VCaP (cell line): ENCODE measurements around the gene TRIM47.

Experiments
- H3K27ac ChIP-seq: fragments of 450-650 bp; 2 replicates; pipeline ENCODE4 v1.5.1; 2017
- TF ChIP-seq, protein P1 (sequence below): fragments of 450-650 bp; conservative IDR thresholded peaks from 2 replicates; pipeline ENCODE4 v1.5.1; 2017; ENCODE audit warnings: mild to moderate bottlenecking, moderate library complexity

TRIM47 gene

DNA sequence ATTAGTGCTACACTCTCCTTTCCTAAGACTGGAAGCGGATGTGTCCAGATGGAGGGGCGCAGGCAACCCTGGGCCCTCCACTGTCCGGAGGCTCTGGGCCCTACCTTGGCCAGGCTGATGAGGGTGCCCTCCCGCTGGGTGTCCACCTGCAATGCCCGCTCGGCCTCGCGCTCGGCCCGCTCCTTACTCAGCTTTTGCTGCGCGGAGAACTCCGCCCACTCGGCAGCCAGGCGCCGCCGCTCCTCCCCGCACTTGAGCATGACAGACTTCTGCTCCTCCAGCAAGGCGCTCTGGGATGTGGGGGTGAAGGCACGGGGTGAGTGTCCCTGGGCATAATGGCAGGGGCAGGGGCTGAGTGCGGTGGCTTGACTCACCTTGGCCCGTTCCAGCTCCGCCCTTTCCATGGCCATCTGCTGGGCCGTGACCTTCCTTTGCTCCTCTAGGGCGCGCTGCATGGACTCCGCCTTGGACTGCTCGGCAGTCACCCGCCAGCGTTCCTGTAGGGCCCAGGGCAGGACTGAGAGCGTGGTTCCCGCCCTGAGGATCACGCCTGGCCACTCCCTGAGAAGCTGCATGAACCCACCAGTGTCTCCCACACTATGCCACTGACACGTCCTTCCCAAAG, 36.4 kb upstream of the TRIM47 start:
- no peak overlapping the region for H3K27ac ChIP-seq
- TF ChIP-seq, protein P1, sequence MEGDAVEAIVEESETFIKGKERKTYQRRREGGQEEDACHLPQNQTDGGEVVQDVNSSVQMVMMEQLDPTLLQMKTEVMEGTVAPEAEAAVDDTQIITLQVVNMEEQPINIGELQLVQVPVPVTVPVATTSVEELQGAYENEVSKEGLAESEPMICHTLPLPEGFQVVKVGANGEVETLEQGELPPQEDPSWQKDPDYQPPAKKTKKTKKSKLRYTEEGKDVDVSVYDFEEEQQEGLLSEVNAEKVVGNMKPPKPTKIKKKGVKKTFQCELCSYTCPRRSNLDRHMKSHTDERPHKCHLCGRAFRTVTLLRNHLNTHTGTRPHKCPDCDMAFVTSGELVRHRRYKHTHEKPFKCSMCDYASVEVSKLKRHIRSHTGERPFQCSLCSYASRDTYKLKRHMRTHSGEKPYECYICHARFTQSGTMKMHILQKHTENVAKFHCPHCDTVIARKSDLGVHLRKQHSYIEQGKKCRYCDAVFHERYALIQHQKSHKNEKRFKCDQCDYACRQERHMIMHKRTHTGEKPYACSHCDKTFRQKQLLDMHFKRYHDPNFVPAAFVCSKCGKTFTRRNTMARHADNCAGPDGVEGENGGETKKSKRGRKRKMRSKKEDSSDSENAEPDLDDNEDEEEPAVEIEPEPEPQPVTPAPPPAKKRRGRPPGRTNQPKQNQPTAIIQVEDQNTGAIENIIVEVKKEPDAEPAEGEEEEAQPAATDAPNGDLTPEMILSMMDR = no peak

DNA sequence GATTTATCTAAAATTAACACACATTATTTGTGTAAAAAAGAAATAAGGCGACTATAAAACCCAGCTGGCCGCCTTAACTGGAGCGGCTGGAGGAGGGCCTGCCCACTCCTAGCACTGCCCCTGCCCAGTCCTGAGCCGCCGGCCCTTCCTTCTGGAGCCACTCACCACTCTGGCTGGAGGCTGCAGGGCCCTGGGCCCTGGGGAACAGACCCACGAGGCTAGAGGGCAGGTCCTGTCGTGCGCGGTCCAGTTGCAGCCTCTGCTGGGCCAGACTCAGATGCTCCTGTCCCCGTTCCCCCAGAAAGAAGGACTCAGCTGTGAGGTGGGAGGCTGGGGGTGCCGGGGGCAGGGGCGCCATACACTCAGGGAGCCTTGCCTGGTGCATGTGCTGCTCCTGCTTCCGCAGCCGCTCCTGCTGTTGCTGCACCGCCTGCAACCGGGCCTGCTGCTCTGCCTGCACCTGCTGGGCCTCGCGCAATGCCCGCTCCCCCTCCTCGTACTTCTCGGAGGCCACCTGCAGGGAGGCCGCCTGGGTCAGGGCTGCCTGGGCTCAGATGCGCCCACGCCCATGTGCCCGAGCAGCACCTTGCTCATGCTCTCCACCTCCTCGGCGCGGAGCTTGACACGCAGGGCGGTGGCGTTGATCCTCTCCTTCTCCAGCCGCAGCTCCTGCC, 35.3 kb upstream of the TRIM47 start:
- no peak overlapping the region for H3K27ac ChIP-seq
- TF ChIP-seq, protein P1 = no peak

DNA sequence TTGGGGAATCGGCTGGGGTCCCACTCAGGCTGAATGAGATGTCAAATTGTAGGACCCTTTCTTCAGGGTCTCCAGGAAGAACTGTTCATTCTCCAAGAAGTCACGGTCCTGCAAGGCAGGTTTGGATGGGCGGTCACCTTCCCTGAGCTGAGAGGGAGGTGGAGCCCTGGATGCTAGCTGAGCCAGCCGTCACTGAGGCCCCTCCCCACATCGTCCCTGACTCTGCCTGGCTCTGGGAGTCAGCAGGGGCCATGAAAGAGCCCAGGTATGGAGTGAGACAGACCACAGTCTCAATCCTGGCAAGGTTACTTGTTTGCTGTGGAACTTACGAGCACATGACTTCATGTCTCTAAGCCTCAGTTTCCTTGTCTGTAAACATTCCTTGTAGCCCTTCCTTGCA, 32.3 kb upstream of the TRIM47 start:
- TF ChIP-seq, protein P1 = no peak
- H3K27ac ChIP-seq = peak overlapping the region; percentile 94

DNA sequence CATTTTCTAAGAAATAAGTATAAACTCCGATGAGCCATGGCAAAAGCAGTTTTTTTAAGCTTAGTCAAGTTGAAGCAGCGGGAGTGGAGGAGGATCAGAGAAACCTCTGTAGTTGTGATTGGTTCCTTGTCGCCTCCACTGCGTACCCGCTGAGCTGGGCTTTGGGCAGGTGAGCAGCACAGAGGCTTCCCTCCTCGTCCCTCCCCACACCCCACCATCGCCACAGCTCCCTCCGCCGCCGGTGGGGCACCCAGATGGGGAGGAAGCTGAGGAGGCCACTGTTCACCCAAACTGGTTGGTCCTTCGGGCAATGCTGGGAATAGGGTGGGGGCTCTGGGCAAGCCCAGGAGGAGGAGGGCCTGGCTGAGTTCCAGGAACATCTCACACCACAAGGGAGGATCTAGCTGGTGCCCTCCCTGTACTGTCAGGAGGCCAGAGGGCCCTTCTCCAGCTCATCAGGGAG, 31.5 kb upstream of the TRIM47 start:
- TF ChIP-seq, protein P1 = no peak
- H3K27ac ChIP-seq = peak overlapping the region; percentile 94

DNA sequence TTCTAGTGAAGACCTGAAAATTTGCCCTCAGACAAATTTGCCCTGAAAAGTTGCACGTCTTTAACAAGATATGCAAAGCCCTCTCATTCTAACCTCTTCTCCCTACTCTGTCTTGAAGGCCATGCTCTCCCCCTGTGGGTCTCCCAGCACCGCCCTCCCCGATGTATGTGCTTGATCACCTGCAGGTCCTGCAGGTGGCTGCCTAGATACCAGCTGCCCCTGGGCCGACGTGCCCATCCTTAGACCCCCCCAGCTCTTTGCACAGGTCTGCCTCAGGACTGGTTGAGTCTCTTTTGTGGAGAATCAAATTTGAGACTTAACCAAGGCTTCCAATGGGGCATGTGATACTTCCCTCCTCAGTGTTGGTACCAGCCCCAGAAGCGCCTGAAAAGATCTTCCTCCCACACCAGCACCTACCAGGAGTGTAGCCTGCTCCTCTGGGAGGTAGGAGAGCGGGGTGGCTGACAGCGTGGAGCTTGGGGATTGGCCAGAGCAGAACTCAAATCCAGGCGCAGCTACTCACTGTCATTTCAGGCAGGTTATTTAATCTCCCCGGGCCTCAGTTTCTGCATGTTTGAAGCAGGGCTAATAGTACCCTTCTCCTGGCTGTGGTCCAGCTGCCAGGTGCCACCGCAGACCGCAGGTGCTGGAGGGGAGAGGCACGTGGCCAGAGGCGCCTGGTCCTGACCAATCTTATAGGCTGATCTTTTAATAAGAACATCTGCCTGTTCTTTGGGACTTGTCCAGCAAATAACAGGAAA, 30.9 kb upstream of the TRIM47 start:
- H3K27ac ChIP-seq = peak overlapping the region; percentile 94
- TF ChIP-seq, protein P1 = no peak

DNA sequence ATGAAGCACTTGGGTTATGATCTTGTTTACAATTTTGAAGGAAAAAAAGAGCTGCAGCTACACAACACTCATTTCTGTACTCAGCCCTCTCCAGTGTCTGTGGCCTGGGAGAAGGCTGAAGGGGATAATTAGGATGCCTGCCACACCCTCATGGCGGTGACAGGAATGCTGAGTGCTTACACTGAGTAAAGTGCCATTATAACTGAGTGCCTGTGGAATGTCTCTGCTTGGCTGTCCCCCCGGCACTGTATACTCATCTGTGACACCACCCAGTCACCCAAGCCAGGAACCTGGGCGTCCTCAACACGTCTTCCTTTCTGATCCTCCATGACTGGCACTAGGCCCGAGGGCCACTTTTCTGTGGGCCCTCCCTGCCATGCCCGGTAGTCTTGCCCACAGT, 29.8 kb upstream of the TRIM47 start:
- H3K27ac ChIP-seq = peak overlapping the region; percentile 94; the same call in 1 of the 2 replicates
- TF ChIP-seq, protein P1 = no peak

DNA sequence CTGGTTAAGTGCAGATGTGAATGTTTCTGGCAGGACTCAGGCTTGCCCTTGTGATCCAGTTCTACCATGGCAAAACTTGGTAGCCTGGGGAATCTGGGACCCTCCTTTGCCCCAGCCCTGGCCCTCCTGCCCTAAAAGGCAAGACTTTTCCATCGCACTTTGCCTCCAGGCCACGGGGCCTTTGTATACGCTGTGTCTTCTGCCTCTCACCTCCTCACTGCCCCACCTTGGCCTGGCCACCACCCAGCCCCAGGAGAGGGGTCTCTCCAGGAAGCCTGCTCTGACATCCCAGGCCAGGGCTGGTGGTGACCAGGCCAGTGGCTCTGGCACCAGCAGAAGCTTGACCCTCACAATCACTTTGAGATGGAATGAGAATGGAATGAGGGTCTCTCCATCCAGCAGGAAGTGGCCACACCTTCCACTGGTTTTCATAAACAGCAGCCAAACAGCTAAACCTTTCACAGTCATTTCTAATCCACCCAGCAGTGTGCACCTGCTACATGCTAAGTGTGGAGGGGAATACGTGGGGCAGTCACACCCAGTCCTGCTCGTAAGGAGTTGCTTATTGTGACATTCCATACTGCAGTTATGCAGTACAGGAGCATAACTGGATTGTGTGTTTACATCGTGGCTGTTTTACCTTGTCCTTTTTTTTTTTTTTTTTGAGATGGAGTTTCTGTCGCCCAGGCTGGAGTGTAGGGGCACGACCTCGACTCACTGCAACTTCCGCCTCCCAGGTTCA, 27.9 kb upstream of the TRIM47 start:
- TF ChIP-seq, protein P1 = no peak
- H3K27ac ChIP-seq = peak overlapping the region; percentile 86
